H9 (cell line): ENCODE results near the gene FSTL1. TPM values are rescaled to one million over a fixed set of nuclear protein-coding genes. Genes with fewer than 3 reads are reported as not detected.

Source experiments
- DNase-seq: peaks from one replicate; pipeline ENCODE4 v3.0.0-alpha.2; 2017
- H2AFZ ChIP-seq: one replicate; pipeline ENCODE4 v1.6.1; 2013; ENCODE audit warnings: mild to moderate bottlenecking, low read length, control low read depth, moderate library complexity
- H2AK5ac ChIP-seq: 2 replicates; pipeline ENCODE4 v1.6.1; 2013; ENCODE audit warnings: low read length, control low read depth, mixed read lengths; ENCODE audit not compliant: insufficient read length
- H2BK120ac ChIP-seq: one replicate; pipeline ENCODE4 v1.6.1; 2013; ENCODE audit warnings: low read depth, mild to moderate bottlenecking, low read length, control low read depth, inconsistent platforms; ENCODE audit not compliant: poor library complexity, severe bottlenecking
- H2BK12ac ChIP-seq: 2 replicates; pipeline ENCODE4 v1.6.1; 2013; ENCODE audit warnings: low read length, control low read depth, mixed read lengths, low read depth; ENCODE audit not compliant: insufficient read length
- H2BK15ac ChIP-seq: 2 replicates; pipeline ENCODE4 v1.6.1; 2013; ENCODE audit warnings: low read depth, low read length, control low read depth
- H2BK20ac ChIP-seq: one replicate; pipeline ENCODE4 v1.6.1; 2013; ENCODE audit warnings: low read depth, mild to moderate bottlenecking, low read length, control low read depth, inconsistent platforms; ENCODE audit not compliant: poor library complexity, severe bottlenecking
- H2BK5ac ChIP-seq: 2 replicates; pipeline ENCODE4 v1.6.1; 2013; ENCODE audit warnings: low read length, control low read depth, mixed read lengths; ENCODE audit not compliant: insufficient read length
- H3K14ac ChIP-seq: 2 replicates; pipeline ENCODE4 v1.6.1; 2013; ENCODE audit warnings: low read length, control low read depth; ENCODE audit not compliant: insufficient read depth
- H3K18ac ChIP-seq: 2 replicates; pipeline ENCODE4 v1.6.1; 2013; ENCODE audit warnings: low read depth, mild to moderate bottlenecking, mixed read lengths, low read length, control low read depth; ENCODE audit not compliant: insufficient read length
- H3K23ac ChIP-seq: 2 replicates; pipeline ENCODE4 v1.6.1; 2013; ENCODE audit warnings: low read length, control low read depth, mixed read lengths, low read depth; ENCODE audit not compliant: insufficient read length
- H3K23me2 ChIP-seq: 2 replicates; pipeline ENCODE4 v1.6.1; 2013; ENCODE audit warnings: low read depth, mild to moderate bottlenecking, mixed read lengths, low read length, control low read depth; ENCODE audit not compliant: insufficient read length, poor library complexity, severe bottlenecking
- H3K27ac ChIP-seq: 2 replicates; pipeline ENCODE4 v1.5.1; 2013; ENCODE audit warnings: low read length, control low read depth, mixed read lengths, low read depth; ENCODE audit not compliant: insufficient read length
- H3K27me3 ChIP-seq: 2 replicates; pipeline ENCODE4 v1.6.1; 2013; ENCODE audit warnings: low read length, control low read depth, inconsistent platforms; ENCODE audit not compliant: insufficient read depth
- H3K4ac ChIP-seq: 2 replicates; pipeline ENCODE4 v1.6.1; 2013; ENCODE audit warnings: low read depth, mild to moderate bottlenecking, control low read depth, inconsistent platforms, low read length, moderate library complexity
- H3K4me1 ChIP-seq: 2 replicates; pipeline ENCODE4 v1.6.1; 2013; ENCODE audit warnings: low read length, control low read depth, inconsistent platforms; ENCODE audit not compliant: insufficient read depth
- H3K4me2 ChIP-seq: 2 replicates; pipeline ENCODE4 v1.6.1; 2013; ENCODE audit warnings: low read length, control low read depth, mixed read lengths; ENCODE audit not compliant: insufficient read length, insufficient read depth
- H3K56ac ChIP-seq: 2 replicates; pipeline ENCODE4 v1.6.1; 2013; ENCODE audit warnings: low read depth, mild to moderate bottlenecking, mixed read lengths, low read length, control low read depth; ENCODE audit not compliant: insufficient read length
- H3K79me1 ChIP-seq: 2 replicates; pipeline ENCODE4 v1.6.1; 2013; ENCODE audit warnings: low read depth, mild to moderate bottlenecking, moderate library complexity, low read length, control low read depth, inconsistent platforms; ENCODE audit not compliant: insufficient read depth, poor library complexity, severe bottlenecking
- H3K79me2 ChIP-seq: 2 replicates; pipeline ENCODE4 v1.6.1; 2013; ENCODE audit warnings: low read length, control low read depth, inconsistent platforms; ENCODE audit not compliant: insufficient read depth
- H3K9ac ChIP-seq: 2 replicates; pipeline ENCODE4 v1.6.1; 2013; ENCODE audit warnings: low read length, control low read depth, mixed read lengths; ENCODE audit not compliant: insufficient read length; ENCODE audit errors: extremely low read depth
- H3K9me3 ChIP-seq: one replicate; pipeline ENCODE4 v1.6.1; 2013; ENCODE audit warnings: low read depth, low read length, inconsistent platforms; ENCODE audit not compliant: control insufficient read depth
- H3T11ph ChIP-seq: one replicate; pipeline ENCODE4 v1.6.1; 2013; ENCODE audit warnings: mild to moderate bottlenecking, low read length, control low read depth, inconsistent platforms
- H4K20me1 ChIP-seq: one replicate; pipeline ENCODE4 v1.6.1; 2013; ENCODE audit not compliant: control insufficient read depth, insufficient read length, insufficient read depth
- H4K5ac ChIP-seq: 2 replicates; pipeline ENCODE4 v1.6.1; 2013; ENCODE audit warnings: low read depth, mild to moderate bottlenecking, mixed read lengths, low read length, control low read depth; ENCODE audit not compliant: insufficient read length
- H4K8ac ChIP-seq: replicated peaks from 2 replicates; pipeline ENCODE4 v1.6.1; 2013; ENCODE audit warnings: low read length, control low read depth, mixed read lengths, low read depth; ENCODE audit not compliant: insufficient read length
- H4K91ac ChIP-seq: 2 replicates; pipeline ENCODE4 v1.6.1; 2013; ENCODE audit warnings: low read depth, mild to moderate bottlenecking, moderate library complexity, mixed read lengths, low read length, control low read depth; ENCODE audit not compliant: insufficient read length
- H3K27ac Mint-ChIP-seq, 3 experiments: 2 replicates in 2 of 3; 3 replicates in 1 of 3; pipeline ENCODE4 v1.8.0; 2020 to 2021; ENCODE audit warnings: mixed read lengths in 3 of 3, mild to moderate bottlenecking in 1 of 3, moderate library complexity in 1 of 3
- H3K27me3 Mint-ChIP-seq: 2 replicates; pipeline ENCODE4 v1.8.0; 2021; ENCODE audit warnings: low read depth, mild to moderate bottlenecking, moderate library complexity, mixed read lengths
- H3K36me3 Mint-ChIP-seq, 3 experiments: 2 replicates in 2 of 3; 3 replicates in 1 of 3; pipeline ENCODE4 v1.8.0; 2020 to 2021; ENCODE audit warnings: low read depth in 3 of 3, mixed read lengths in 3 of 3; ENCODE audit not compliant: insufficient read depth in 1 of 3
- H3K4me1 Mint-ChIP-seq, 2 experiments: 2 replicates each; pipeline ENCODE4 v1.8.0; 2020; ENCODE audit warnings: mixed read lengths in 2 of 2
- H3K4me3 Mint-ChIP-seq, 2 experiments: 2 replicates in 1 of 2; 3 replicates in 1 of 2; pipeline ENCODE4 v1.8.0; 2020 to 2021; ENCODE audit warnings: mild to moderate bottlenecking in 2 of 2, mixed read lengths in 2 of 2, moderate library complexity in 1 of 2
- H3K9me3 Mint-ChIP-seq, 2 experiments: 2 replicates in 1 of 2; 3 replicates in 1 of 2; pipeline ENCODE4 v1.8.0; 2020; ENCODE audit warnings: mild to moderate bottlenecking in 2 of 2, mixed read lengths in 2 of 2, moderate library complexity in 1 of 2
- CTCF ChIP-seq: fragments of 200-600 bp; sonication (generic); conservative IDR thresholded peaks from 3 replicates; pipeline ENCODE4 v1.8.0; 2021; ENCODE audit warnings: antibody characterized with exemption, mild to moderate bottlenecking
- WGBS: extraction: QIAGEN DNeasy Blood & Tissue Kit; methylation state at CpG from one replicate; pipeline ENCODE4 v1.1.7; 2013; ENCODE audit warnings: missing lambda C conversion rate, low lambda C conversion rate, mixed read lengths; ENCODE audit not compliant: insufficient read length; ENCODE audit errors: extremely low coverage; 5-methylcytosine and 5-hydroxymethylcytosine counted together
- total RNA-seq: library from RNA; stranded (reverse); gene quantifications from 2 replicates; pipeline ENCODE4 v1.2.1, GENCODE V29; 2021

FSTL1 gene
- total RNA-seq, 1 experiment from 2014 or later, result 326 TPM

GRCh38 chr3:120425572-120426250 is 25.1 kb downstream of the FSTL1 start:
- H4K20me1 ChIP-seq, result no peaks in the 10 kb centered on the region
- H3K18ac ChIP-seq, result no peak overlapping the region
- H2BK20ac ChIP-seq, result no peak overlapping the region
- no peaks in the 10 kb centered on the region for H3K79me1 ChIP-seq
- no peak overlapping the region for H2BK12ac ChIP-seq
- no peak overlapping the region for H3K9ac ChIP-seq
- H3K9me3 ChIP-seq, result no peaks in the 10 kb centered on the region
- no peaks in the 10 kb centered on the region for H3K23me2 ChIP-seq
- H3K4ac ChIP-seq, result no peak overlapping the region
- H2BK120ac ChIP-seq, result no peak overlapping the region
- H3K4me3 Mint-ChIP-seq, result no peak overlapping the region
- H2AFZ ChIP-seq, result no peak overlapping the region
- H3K4me1 Mint-ChIP-seq, result peaks cover 23 to 35% of the 10 kb centered on the region in 2 experiments
- no peak overlapping the region for H3T11ph ChIP-seq
- H3K27me3 ChIP-seq, result no peaks in the 10 kb centered on the region
- H3K27me3 Mint-ChIP-seq, result no peaks in the 10 kb centered on the region
- H3K56ac ChIP-seq, result no peak overlapping the region
- no peak overlapping the region for H3K23ac ChIP-seq
- H2BK15ac ChIP-seq, result no peak overlapping the region
- H3K9me3 Mint-ChIP-seq, result no peaks in the 10 kb centered on the region
- H3K27ac Mint-ChIP-seq, result no peak overlapping the region
- no peak overlapping the region for H2AK5ac ChIP-seq
- no peak overlapping the region for H4K8ac ChIP-seq
- no peak overlapping the region for H3K4me2 ChIP-seq
- H3K4me1 ChIP-seq, result no peaks in the 10 kb centered on the region
- DNase-seq, result no peak
- no peak overlapping the region for H2BK5ac ChIP-seq
- WGBS, result no CpG with 5 or more reads among the region's 1 CpG
- no peak overlapping the region for H4K5ac ChIP-seq
- no peak overlapping the region for H3K27ac ChIP-seq
- TF ChIP-seq CTCF, result no peak
- H3K14ac ChIP-seq, result no peak overlapping the region
- no peak overlapping the region for H4K91ac ChIP-seq
- no peaks in the 10 kb centered on the region; the same call in 1 of the 2 replicates for H3K79me2 ChIP-seq
- H3K36me3 Mint-ChIP-seq, result peaks cover 9 to 29% (median 19%) of the 10 kb centered on the region in 3 experiments; a peak in 6 of 7 replicates
